HG03060 (cell line): ENCODE results near the gene TRIP6.
"Not testable (repeated sequence)": the region's sequence is repeated elsewhere in the genome, so short reads cannot be mapped to it uniquely, and the experiment has no call there.

Source experiments
- ATAC-seq: cut with Tn5 transposase; IDR thresholded peaks from one replicate; pipeline ENCODE4 v1.9.1; 2021; ENCODE audit warnings: low read depth, moderate number of reproducible peaks; ENCODE audit not compliant: unreplicated experiment

TRIP6 gene

GRCh38 chr7:100902638-100903037 is 35.5 kb downstream of the TRIP6 start:
- ATAC-seq: no peak

- ATAC-seq: no peak
Observed at GRCh38 chr7:100908512-100908911, 41.3 kb downstream of the TRIP6 start.

- not testable (repeated sequence) for ATAC-seq
Observed at GRCh38 chr7:100910443-100910842, 43.3 kb downstream of the TRIP6 start.

DNA sequence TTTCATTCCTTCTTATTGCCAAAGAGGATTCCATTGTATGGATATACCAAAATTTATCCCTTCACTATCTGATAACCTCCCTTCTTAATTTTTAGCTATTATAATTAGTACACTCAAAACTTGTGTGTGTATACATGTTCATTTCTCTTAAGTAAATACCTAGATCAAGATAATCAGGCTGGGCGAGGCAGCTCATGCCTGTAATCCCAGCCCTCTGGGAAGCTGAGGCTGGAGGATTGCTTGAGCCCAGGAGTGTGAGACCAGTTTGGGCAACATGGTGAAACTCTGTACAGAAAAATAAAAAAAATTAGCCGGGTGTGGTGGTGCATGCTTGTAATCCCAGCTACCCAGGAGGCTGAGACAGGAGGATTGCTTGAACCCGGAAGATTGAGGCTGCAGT is 44.3 kb downstream of the TRIP6 start:
- no peak for ATAC-seq

- no peak for ATAC-seq
Observed at GRCh38 chr7:100914208-100914878, 47.2 kb downstream of the TRIP6 start.

DNA sequence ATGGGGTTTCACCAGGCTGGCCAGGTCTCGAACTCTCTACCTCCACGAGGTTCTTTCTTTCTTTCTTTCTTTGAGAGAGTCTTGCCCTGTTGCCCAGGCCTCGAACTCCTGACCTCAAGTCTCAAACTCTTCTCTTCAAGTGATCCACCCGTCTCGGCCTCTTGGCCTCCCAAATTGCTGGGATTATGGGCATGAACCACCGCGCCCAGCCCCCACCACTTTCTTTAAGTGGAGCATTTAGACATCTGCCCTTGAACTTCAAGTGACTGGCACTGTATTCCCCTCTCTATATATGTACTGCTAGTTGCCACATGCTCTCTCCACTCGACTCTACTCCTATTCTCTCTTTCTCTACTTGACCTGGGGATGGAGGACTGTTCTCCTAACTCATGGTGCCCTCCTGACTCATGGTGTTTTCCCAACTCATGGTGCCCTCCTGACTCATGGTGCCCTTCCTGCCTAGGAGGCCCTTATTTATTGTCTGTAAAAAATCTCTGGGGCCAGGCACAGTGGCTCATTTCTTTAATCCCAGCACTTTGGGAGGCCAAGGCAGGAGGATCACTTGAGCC is 47.8 kb downstream of the TRIP6 start:
- no peak for ATAC-seq

DNA sequence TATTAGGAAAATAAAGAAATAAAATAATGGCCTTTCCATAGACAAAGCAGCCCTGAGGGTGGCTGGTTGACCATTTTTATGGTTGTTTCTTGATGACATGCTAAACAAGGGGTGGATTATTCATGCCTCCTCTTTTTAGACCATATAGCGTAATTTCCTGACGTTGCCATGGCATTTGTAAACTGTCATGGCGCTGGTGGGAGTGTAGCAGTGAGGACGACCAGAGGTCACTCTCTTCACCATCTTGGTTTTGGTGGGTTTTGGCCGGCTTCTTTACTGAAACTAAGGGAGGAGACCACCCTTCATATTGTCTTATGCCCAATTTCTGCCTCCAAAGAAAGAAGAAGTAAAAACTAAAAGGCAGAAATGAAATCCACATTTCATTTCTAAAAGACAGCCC is 52.1 kb downstream of the TRIP6 start:
- ATAC-seq: not testable (repeated sequence)

DNA sequence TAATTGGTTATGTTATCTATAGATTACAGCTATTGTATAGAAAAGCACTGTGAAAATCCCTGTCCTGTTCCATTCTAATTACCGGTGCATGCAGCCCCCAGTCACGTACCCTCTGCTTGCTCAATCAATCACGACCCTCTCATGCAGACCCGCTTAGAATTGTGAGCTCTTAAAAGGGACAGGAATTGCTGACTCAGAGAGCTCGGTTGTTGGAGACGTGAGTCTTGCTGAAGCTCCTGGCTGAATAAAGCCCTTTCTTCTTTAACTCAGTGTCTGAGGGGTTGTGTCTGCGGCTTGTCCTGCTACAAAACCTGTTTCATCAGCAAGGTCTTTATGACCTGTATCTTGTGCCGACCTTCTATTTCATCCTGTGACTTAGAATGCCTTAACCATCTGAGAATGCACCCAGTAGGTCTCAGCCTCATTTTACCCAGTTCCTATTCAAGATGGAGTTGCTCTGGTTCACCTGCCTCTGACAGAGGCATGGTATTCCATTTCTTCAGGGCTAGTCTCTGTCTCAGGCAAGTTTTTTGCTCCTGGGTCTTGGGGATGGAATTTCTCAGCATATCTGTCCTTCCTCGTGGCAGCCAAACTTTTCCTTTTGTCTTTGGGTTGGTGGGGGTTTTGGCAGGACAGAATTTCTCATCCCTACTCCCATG is 52.7 kb downstream of the TRIP6 start:
- ATAC-seq: not testable (repeated sequence)

DNA sequence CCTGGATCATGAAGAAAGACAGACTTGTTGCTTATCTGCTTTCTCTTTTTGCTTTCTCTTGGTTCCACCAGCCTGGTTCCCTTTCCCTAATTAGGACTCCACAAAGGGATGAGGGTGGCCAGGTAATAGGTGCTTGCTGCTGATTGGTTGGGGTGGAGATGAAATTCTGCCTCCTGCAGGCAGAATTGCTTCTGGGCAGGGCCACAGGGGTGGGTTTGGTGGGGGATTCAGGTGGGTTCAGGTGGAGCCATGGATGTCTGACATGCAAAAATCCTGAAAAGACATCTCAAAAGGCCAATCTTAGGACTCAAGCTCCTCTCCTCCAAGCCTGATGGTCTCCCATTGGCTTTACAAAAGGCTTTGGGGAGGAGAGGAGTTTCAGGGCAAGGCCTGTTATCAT is 53.9 kb downstream of the TRIP6 start:
- no peak for ATAC-seq
